GM12874 (cell line): ENCODE measurements around the gene IGDCC3.

Experiments used
- CTCF ChIP-seq: IDR thresholded peaks from 2 replicates; pipeline ENCODE4 v1.5.1; 2011; ENCODE audit warnings: low read depth, mild to moderate bottlenecking, control low read depth, low read length, moderate library complexity; ENCODE audit not compliant: insufficient read depth

IGDCC3 gene

GRCh38 chr15:65300924-65301441 is 76.8 kb downstream of the IGDCC3 start:
- TF ChIP-seq CTCF, result no peak

GRCh38 chr15:65298731-65299130 is 79.1 kb downstream of the IGDCC3 start:
- TF ChIP-seq CTCF, result no peak

- no peak for TF ChIP-seq CTCF
Observed at GRCh38 chr15:65292938-65293518, 84.8 kb downstream of the IGDCC3 start.

- TF ChIP-seq CTCF, result no peak
Observed at GRCh38 chr15:65290228-65290627, 87.6 kb downstream of the IGDCC3 start.

- TF ChIP-seq CTCF, result no peak
Observed at GRCh38 chr15:65289261-65289854, 88.4 kb downstream of the IGDCC3 start.

- no peak for TF ChIP-seq CTCF
Observed at GRCh38 chr15:65287520-65287855, 90.3 kb downstream of the IGDCC3 start.

GRCh38 chr15:65286704-65287519 is 90.9 kb downstream of the IGDCC3 start, which contains the start of gene PARP16:
Gene PARP16 (minus strand): TSS chr15:65286883. CDS start chr15:65286426, 457 bp downstream.
- TF ChIP-seq CTCF, result peak; percentile 25; the same call in 1 of the 2 replicates
